Activated naive CD8-positive, alpha-beta T cell (primary cell): ENCODE data around the gene RASGEF1C.

Experiments
- H3K27ac Mint-ChIP-seq: one replicate; pipeline ENCODE4 v1.8.0; 2021; ENCODE audit warnings: mixed read lengths
- H3K27me3 Mint-ChIP-seq: one replicate; pipeline ENCODE4 v1.8.0; 2021; ENCODE audit warnings: mixed read lengths
- H3K36me3 Mint-ChIP-seq: one replicate; pipeline ENCODE4 v1.8.0; 2021; ENCODE audit warnings: mixed read lengths
- H3K4me1 Mint-ChIP-seq: one replicate; pipeline ENCODE4 v1.8.0; 2021; ENCODE audit warnings: low read depth, mixed read lengths
- H3K4me3 Mint-ChIP-seq: one replicate; pipeline ENCODE4 v1.8.0; 2021; ENCODE audit warnings: mild to moderate bottlenecking, mixed read lengths
- H3K9me3 Mint-ChIP-seq: one replicate; pipeline ENCODE4 v1.8.0; 2021; ENCODE audit warnings: low read depth, mixed read lengths

Gene RASGEF1C

DNA sequence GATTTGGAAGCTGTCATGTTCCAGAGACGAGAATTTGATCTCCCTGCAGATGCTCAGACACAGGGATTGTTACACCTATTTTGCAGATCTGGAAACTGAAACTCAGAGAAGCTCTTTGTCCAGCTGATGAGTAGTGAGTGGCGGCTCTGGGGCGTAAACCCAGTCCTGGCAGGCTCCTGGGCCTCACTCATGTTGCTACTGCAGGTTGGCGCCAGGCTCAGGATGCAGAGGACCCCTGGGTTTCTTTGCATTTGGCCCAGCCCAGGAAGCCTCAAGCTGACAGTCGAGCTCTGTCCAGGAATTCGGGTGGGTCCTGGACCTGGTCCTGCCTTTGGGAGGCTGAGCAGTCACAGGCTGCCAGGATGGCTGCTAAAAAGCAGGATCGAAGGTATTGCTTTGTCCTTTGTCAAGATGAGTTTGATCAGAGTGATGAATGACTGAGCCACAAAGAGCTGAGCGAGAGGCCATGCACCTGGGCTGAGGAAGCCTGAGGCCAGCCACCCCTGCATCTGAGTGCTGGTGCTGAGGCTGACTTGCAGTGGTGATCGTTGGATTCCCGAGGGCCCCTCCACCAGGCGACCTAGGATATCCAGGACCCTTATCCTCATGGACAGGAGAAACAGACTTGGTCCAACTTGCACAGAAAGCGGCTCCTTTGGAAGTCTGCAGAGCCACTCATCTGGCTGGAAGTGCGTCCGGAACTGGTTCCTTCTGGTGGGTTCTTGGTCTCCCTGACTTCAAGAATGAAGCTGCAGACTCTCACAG is 129.1 kb downstream of the RASGEF1C start:
- Mint-ChIP-seq H3K36me3 (no peaks in the 10 kb centered on the region), H3K27ac (no peak overlapping the region), H3K9me3 (no peaks in the 10 kb centered on the region), H3K27me3 (peaks cover 11% of the 10 kb centered on the region), H3K4me1 (peaks cover 12% of the 10 kb centered on the region), H3K4me3 (peak overlapping the region; percentile 80)

DNA sequence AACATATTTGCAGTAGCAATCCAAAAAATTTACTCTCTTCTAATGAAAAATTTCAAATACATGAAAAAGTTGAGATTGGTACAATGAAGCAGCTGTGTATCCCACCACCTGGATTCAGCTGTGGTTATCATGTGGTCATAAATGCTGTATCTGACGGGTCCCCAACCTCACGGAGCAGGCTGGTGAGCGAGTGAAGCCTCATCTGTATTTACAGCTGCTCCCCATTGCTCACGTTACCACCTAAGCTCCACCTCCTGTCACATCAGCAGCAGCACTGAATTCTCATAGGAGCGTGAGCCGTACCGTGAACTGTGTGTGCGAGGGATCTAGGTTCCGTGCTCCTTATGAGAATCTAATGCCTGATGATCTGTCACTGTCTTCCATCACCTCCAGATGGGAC is 130.7 kb downstream of the RASGEF1C start:
- Mint-ChIP-seq H3K9me3 (no peaks in the 10 kb centered on the region), H3K4me3 (no peak overlapping the region), H3K4me1 (peaks cover 14% of the 10 kb centered on the region), H3K36me3 (no peaks in the 10 kb centered on the region), H3K27ac (no peak overlapping the region), H3K27me3 (peaks cover 11% of the 10 kb centered on the region)

DNA sequence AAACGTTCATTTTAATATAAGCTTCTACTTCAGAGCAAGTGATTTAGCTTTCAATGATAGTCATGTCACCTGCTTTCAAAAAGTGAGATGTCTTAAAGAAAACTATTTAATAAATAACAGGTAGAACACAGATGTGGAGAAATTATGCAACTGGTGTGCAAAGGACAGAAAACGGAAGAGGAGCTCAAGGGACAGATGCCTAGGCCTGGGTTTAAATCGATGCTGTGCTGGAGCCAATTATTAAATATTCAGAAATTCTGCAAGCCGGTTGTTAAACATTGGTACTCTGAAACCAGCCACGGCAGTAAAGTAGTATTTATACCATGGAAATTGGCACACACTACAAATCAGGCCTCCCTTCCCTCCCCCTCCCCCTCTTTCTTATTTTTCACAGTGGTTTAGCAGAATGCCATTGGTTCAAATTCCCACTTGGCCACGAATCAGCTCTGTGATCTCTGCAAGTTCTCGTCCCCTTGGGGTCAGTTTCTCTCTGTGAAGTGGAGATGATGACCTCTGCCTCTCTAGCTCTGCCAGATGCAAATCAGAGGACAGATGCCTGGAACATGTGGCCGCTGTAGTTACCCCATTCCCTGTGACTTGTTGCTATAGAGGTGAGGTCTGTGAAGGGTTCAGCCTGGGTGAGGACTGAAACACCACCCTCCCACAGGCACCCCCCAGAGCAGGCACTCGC is 131.3 kb downstream of the RASGEF1C start:
- H3K4me3 Mint-ChIP-seq: no peak overlapping the region
- H3K27ac Mint-ChIP-seq: no peak overlapping the region
- H3K36me3 Mint-ChIP-seq: no peaks in the 10 kb centered on the region
- H3K9me3 Mint-ChIP-seq: no peaks in the 10 kb centered on the region
- peaks cover 15% of the 10 kb centered on the region for H3K4me1 Mint-ChIP-seq
- H3K27me3 Mint-ChIP-seq: peaks cover 11% of the 10 kb centered on the region

DNA sequence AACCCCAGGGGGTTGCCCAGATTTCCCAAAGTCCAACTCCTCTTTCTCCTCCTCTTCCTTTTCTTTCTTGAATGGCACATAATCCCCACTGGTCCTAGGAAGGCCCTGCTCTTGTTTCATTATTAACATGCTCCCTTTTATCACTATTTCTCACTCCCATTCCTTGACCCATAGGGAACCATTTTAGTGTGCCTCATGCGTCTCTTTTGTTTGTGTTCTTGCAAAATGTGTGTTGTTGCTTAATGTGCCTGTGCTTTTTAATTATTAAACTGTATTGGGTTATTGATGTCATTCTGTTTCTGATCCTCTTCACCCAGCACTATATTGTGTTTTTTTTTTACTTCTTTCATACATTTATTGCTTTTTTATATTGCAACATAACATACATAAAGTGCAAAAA is 133.3 kb downstream of the RASGEF1C start:
- no peaks in the 10 kb centered on the region for H3K36me3 Mint-ChIP-seq
- no peak overlapping the region for H3K27ac Mint-ChIP-seq
- H3K9me3 Mint-ChIP-seq: no peaks in the 10 kb centered on the region
- peaks cover 21% of the 10 kb centered on the region for H3K4me1 Mint-ChIP-seq
- H3K27me3 Mint-ChIP-seq: peaks cover 9% of the 10 kb centered on the region
- H3K4me3 Mint-ChIP-seq: no peak overlapping the region

DNA sequence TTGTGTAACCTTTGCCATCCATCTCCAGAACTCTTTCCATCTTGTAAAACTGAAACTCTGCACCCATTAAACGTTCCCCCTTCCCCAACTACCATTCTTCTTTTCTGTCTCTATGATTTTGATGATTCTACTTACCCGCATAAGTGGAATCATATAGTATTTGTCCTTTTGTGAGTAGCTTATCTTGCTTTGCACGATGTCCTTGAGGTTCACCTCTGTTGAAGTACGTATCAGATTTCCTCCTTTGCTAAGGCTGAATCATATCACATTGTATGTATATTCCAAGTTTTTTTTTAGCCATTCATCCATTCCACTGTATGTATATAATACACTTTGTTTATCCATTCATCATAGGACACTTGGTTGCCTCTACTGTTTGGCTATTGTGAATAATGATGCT is 134.5 kb downstream of the RASGEF1C start:
- Mint-ChIP-seq H3K9me3 (no peaks in the 10 kb centered on the region), H3K27ac (no peak overlapping the region), H3K36me3 (no peaks in the 10 kb centered on the region), H3K4me1 (peaks cover 28% of the 10 kb centered on the region), H3K4me3 (peak overlapping the region; percentile 48), H3K27me3 (peaks cover 5% of the 10 kb centered on the region)

DNA sequence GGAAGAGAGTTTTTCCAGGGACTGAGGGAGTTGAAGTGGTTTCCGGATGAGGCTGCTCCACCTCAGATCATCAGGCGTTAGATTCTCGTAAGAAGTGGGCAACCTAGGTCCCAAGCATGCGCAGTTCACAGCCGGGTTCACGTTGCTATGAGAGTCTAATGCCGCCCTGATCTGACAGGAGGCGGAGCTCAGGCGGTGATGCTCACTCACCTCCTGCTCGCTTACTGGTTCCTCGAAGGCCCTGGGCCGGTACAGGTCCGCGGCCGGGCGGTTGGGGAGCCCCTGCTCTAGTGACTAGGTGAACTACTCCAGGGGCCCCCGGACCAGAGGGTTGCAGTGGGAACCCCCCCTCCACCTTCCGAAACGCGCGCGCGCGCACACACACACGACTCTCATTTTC is 136.5 kb downstream of the RASGEF1C start:
- no peaks in the 10 kb centered on the region for H3K27me3 Mint-ChIP-seq
- H3K27ac Mint-ChIP-seq: peak overlapping the region; percentile 81
- peak overlapping the region; percentile 77 for H3K4me3 Mint-ChIP-seq
- no peaks in the 10 kb centered on the region for H3K9me3 Mint-ChIP-seq
- H3K36me3 Mint-ChIP-seq: no peaks in the 10 kb centered on the region
- H3K4me1 Mint-ChIP-seq: peaks cover 31% of the 10 kb centered on the region

DNA sequence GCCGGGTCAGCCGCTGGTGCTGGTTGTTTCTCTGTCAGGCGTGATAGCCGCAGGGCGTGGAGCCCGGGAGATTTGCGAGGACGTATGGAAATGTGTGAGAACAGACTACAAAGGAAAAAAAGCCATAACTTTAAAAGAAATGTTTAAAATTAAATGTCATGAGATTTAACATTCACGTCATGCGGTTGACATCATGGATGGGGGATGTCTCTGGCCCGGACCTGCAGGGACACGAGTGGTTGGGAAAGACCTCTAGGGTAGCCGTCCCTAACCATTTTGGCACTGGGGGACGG is 136.8 kb downstream of the RASGEF1C start:
- Mint-ChIP-seq H3K4me3 (peak overlapping the region; percentile 77), H3K36me3 (no peaks in the 10 kb centered on the region), H3K9me3 (no peaks in the 10 kb centered on the region), H3K4me1 (peaks cover 31% of the 10 kb centered on the region), H3K27me3 (no peaks in the 10 kb centered on the region), H3K27ac (peak overlapping the region; percentile 81)

DNA sequence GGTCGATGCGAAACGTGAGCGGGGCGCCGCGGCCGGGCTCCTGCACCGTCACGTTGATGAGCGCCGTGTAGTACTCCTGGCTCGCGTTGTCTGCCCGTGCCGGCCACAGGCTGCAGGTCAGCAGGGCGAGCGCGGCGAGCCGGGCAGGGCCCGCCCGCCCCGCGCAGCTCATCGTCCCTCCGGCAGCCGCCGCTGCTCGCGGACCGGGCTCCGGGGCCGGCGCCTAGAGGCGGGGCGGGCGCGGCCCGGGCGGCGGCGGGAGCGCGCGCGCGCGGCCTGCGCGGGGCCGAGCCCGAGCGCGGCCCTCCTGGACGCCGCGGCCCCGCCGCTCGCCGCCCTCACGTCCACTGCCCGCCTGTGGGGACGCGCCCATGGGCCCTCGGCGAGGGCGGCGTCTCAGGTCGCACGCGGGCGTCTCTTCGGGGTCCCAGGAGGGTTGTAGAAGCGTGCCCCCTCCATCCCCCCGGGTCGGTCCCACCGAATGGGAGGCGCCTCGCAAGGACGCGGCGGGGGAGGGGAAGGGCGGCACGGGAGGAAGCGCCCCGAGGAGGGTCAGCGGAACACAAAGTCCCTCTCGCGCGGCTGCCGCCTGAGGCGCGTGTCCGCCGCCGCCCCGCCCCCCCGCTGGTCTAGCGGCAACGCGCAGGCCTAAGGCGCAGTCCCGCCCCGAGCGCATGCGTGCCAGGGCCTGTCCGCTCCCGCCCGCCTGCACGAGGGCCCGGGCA is 137.3 kb downstream of the RASGEF1C start, which contains the start of gene RNF130:
TSS of gene RNF130 (minus strand) at position 229 of the 725 bp plus-strand sequence. CDS start at position 172, 57 bp downstream.
- Mint-ChIP-seq H3K27ac (peak within 1 kb of the TSS; percentile 81), H3K9me3 (no peaks in the 10 kb centered on the region), H3K27me3 (no peaks in the 10 kb centered on the region), H3K36me3 (no peaks in the 10 kb centered on the region), H3K4me3 (peak within 1 kb of the TSS; percentile 90), H3K4me1 (peaks cover 31% of the 10 kb centered on the region)

DNA sequence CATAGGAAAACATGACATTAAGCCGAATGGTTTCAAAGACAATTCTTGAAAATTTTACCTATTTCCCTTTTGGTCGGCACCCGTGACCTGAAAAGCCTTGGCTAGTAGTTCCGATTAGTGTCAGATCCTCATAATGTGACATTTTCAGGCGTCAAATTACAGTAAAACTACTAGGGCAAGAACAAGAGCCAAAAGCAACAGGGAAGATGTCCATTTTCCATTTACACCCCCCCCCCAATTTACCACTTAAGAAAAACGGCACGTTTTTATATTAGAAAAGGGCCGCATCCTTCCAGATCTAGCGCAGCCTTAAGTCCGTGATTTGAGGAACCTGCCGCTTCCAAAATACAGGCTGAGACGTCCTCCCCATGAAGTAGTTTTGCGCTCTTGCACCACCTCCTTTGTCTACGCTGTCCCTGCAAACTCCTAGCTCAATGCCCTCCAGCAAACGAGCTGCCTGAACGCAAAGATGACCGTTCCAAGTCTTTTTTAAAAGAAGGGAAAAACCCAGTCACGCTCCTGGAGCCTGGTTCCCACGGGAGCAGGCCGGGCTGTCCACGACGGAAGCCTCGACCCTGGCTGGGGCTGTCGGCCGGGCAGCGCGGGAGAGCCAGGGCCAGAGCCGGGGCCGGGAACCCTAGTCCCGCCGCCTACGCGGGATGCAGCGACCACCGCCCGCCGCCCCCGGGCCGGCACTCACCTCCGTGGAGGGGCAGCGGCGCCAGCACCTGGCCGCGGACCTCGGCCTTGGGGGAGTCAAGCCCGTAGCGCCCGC is 138.1 kb downstream of the RASGEF1C start:
- Mint-ChIP-seq H3K9me3 (no peaks in the 10 kb centered on the region), H3K27ac (peak overlapping the region; percentile 34), H3K4me3 (peak overlapping the region; percentile 90), H3K36me3 (no peaks in the 10 kb centered on the region), H3K4me1 (peaks cover 31% of the 10 kb centered on the region), H3K27me3 (no peaks in the 10 kb centered on the region)

DNA sequence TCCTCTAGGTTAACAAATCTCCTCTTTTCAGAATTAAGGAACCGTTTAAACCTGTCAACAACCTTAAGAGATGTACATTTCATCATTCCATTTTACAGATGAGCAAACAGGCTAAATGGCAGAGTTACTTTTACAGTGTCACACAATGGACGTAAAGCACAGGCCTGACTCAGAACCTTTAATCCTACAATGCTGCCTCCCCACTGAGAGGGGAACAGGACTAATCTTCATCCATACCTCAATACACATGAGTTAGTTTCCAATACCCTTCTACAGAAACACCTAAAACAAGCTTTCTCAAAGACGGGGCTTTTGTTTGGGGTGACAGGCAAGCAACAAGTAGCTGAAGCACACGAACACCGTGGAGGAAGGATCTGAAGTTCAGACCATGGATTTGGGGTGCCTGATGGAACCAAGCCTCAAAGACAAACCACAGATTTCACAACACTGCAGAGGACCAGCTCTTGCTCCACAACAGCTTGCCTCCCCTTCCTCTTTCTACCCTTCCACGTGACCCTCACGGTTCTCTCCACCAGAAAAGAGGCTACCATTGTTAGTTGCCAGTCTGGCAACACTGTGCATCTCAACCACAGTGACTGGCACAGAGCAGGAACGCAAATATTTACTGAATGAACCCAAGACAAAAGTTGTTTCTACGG is 139.3 kb downstream of the RASGEF1C start:
- H3K4me3 Mint-ChIP-seq: peak overlapping the region; percentile 90
- H3K9me3 Mint-ChIP-seq: no peaks in the 10 kb centered on the region
- peaks cover 31% of the 10 kb centered on the region for H3K4me1 Mint-ChIP-seq
- no peak overlapping the region for H3K27ac Mint-ChIP-seq
- no peaks in the 10 kb centered on the region for H3K36me3 Mint-ChIP-seq
- no peaks in the 10 kb centered on the region for H3K27me3 Mint-ChIP-seq

DNA sequence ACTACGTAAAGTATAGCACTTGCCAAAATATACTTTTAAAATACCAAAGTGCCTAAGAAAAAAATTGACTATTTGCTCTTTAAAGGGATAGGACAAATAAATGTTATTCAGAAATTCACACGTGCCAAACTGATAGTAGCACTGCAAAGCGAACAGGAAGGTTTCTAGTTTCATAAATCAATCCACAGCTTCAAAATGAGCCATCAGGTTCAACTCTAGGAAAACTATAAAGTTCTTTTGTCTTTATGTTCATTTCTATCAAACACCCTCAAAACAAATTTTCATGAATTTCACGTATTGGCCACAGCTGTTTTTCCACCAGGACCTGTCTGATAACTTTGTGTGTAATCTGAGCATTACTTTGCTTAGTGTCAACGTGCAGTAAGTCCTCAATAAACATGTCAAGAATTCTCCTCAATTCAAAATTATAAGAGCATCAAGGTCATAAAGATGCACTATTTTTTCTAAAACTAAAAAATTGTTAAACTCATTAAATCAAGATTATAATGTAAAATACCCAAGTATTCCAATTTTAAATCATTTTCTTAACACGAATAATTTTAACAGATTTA is 140.4 kb downstream of the RASGEF1C start:
- H3K4me3 Mint-ChIP-seq: no peak overlapping the region
- peaks cover 28% of the 10 kb centered on the region for H3K4me1 Mint-ChIP-seq
- no peaks in the 10 kb centered on the region for H3K36me3 Mint-ChIP-seq
- no peak overlapping the region for H3K27ac Mint-ChIP-seq
- no peaks in the 10 kb centered on the region for H3K27me3 Mint-ChIP-seq
- H3K9me3 Mint-ChIP-seq: no peaks in the 10 kb centered on the region

DNA sequence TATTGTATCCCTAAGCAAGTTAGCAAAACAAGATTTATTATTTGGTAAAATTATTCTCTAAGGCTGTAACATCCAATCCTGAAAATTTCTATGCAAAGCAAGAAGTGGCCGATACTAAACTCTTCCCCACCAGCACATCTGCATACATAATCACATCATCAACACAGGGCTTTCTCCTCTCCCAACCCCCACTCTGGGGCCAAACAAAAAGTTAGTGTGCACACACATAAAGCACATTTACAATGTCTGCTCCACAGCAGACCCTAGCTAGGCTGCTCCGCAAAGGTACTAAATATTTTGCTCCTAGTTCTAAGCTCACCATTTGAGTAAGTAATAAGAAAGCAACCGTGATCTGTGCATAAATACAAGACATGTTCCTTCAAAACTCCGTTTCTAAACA is 141.0 kb downstream of the RASGEF1C start:
- Mint-ChIP-seq H3K9me3 (no peaks in the 10 kb centered on the region), H3K4me3 (no peak overlapping the region), H3K36me3 (no peaks in the 10 kb centered on the region), H3K4me1 (peaks cover 26% of the 10 kb centered on the region), H3K27me3 (no peaks in the 10 kb centered on the region), H3K27ac (no peak overlapping the region)

DNA sequence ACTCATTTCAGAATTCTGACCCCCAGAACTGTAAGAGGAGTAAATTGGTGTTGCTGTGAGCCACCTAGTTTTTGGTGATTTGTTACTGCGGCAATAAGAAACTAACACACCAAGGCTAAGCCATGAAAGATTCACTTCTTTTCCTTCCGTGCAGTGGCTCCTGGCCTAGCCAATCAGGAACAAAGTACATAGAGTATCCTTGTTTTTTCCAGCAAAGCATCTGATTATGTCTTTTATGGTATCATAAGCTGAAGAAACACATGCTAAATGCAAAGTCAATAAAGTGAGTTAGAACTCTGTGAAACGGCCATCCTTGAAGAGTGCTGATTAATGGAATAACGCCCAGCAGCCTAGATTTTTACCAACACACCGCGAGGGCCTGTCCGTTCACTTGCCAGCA is 148.8 kb downstream of the RASGEF1C start:
- H3K36me3 Mint-ChIP-seq: no peaks in the 10 kb centered on the region
- H3K4me3 Mint-ChIP-seq: no peak overlapping the region
- no peaks in the 10 kb centered on the region for H3K9me3 Mint-ChIP-seq
- H3K27ac Mint-ChIP-seq: no peak overlapping the region
- peaks cover 3% of the 10 kb centered on the region for H3K4me1 Mint-ChIP-seq
- H3K27me3 Mint-ChIP-seq: no peaks in the 10 kb centered on the region

DNA sequence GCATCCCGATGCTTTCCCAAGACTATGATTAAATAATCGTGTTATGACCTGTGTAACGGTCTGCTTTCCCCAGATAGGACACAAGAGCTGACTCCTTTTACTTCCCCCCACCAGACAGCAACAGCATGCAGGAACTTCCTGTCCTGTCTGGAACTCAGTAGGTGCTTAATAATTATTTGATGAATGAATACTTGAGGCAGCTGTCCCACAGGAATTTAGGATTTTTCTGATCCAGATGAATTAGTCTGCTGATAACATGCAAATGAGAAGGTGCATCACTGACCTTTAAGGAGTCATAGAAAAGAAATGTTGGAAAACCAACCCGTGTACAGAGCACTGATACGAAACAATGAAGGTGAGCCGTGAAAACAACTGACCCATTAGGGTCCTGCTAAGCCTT is 149.7 kb downstream of the RASGEF1C start:
- no peaks in the 10 kb centered on the region for H3K27me3 Mint-ChIP-seq
- no peak overlapping the region for H3K4me3 Mint-ChIP-seq
- no peaks in the 10 kb centered on the region for H3K9me3 Mint-ChIP-seq
- H3K36me3 Mint-ChIP-seq: no peaks in the 10 kb centered on the region
- peaks cover 3% of the 10 kb centered on the region for H3K4me1 Mint-ChIP-seq
- H3K27ac Mint-ChIP-seq: no peak overlapping the region
